HEK293T (cell line): ENCODE measurements around the gene ING4.

ENCODE experiments used
- ARNT ChIP-seq: fragments of 450-650 bp; IDR thresholded peaks from 2 replicates; pipeline ENCODE4 v1.6.1; 2017; ENCODE audit warnings: mild to moderate bottlenecking
- BHLHE40 ChIP-seq: fragments of 450-650 bp; IDR thresholded peaks from 2 replicates; pipeline ENCODE4 v1.6.1; 2016; ENCODE audit warnings: mild to moderate bottlenecking, moderate library complexity, borderline replicate concordance
- ELF4 ChIP-seq: fragments of 450-650 bp; IDR thresholded peaks from 2 replicates; pipeline ENCODE4 v1.6.1; 2017; ENCODE audit warnings: antibody characterized with exemption
- FOXA1 ChIP-seq: fragments of 450-650 bp; IDR thresholded peaks from 2 replicates; pipeline ENCODE4 v1.6.1; 2016; ENCODE audit warnings: mild to moderate bottlenecking
- FOXK2 ChIP-seq: fragments of 450-650 bp; IDR thresholded peaks from 2 replicates; pipeline ENCODE4 v1.6.1; 2016; ENCODE audit warnings: mild to moderate bottlenecking
- FOXM1 ChIP-seq: fragments of 450-650 bp; IDR thresholded peaks from 2 replicates; pipeline ENCODE4 v1.6.1; 2017; ENCODE audit warnings: mild to moderate bottlenecking, borderline replicate concordance
- HDGF ChIP-seq: fragments of 450-650 bp; IDR thresholded peaks from 2 replicates; pipeline ENCODE4 v1.6.1; 2017; ENCODE audit warnings: antibody characterized with exemption, borderline replicate concordance
- L3MBTL2 ChIP-seq: fragments of 450-650 bp; conservative IDR thresholded peaks from 2 replicates; pipeline ENCODE4 v1.6.1; 2016; ENCODE audit warnings: mild to moderate bottlenecking
- SP1 ChIP-seq: fragments of 450-650 bp; IDR thresholded peaks from 2 replicates; pipeline ENCODE4 v1.6.1; 2017
- SUZ12 ChIP-seq: fragments of 450-650 bp; IDR thresholded peaks from 2 replicates; pipeline ENCODE4 v1.6.1; 2016; ENCODE audit warnings: mild to moderate bottlenecking
- ZNF384 ChIP-seq: fragments of 450-650 bp; IDR thresholded peaks from 2 replicates; pipeline ENCODE4 v1.6.1; 2016
- TF ChIP-seq, protein P1 (sequence below): fragments of 450-650 bp; IDR thresholded peaks from 2 replicates; pipeline ENCODE4 v1.6.1; 2016

DNA sequence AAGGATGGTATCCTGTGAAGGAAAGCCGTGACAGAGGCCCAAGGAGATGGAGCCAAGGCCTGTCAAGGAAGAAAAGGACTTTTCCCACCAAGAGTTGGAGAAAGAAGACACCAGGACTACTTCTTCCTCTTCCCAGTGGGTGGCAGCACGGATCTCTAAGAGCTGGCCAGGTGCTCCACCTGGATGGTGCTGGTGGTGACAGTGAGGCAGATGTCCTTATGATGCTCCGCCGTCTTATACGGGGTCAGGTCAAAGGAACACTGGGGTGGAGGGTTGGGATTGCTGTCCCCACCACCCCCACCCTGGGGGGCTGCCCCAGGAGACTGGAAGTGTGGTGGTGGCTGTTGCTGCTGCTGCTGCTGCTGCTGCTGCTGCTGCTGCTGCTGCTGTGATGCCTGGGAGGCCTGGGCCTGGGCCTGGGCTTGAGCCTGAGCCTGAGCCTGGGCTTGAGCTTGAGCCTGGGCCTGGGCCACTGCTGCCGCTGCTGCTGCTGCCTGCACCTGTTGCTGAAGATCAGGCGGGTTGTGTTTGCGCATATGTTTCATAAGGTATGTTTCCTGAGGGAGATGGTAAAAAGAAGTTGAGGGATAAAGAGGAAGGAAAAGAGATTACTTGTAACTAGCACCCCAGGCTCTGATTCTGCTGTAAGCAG lies 4.8 kb upstream of the ING4 start:
- TF ChIP-seq FOXM1: no peak
- no peak for TF ChIP-seq ARNT
- TF ChIP-seq L3MBTL2: no peak
- TF ChIP-seq FOXA1: no peak
- TF ChIP-seq FOXK2: no peak
- TF ChIP-seq SUZ12: no peak
- no peak for TF ChIP-seq ELF4
- no peak for TF ChIP-seq SP1
- no peak for TF ChIP-seq BHLHE40
- no peak for TF ChIP-seq HDGF
- TF ChIP-seq, protein P1, sequence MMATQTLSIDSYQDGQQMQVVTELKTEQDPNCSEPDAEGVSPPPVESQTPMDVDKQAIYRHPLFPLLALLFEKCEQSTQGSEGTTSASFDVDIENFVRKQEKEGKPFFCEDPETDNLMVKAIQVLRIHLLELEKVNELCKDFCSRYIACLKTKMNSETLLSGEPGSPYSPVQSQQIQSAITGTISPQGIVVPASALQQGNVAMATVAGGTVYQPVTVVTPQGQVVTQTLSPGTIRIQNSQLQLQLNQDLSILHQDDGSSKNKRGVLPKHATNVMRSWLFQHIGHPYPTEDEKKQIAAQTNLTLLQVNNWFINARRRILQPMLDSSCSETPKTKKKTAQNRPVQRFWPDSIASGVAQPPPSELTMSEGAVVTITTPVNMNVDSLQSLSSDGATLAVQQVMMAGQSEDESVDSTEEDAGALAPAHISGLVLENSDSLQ: no peak
- TF ChIP-seq ZNF384: no peak
